H1 (cell line): ENCODE data around the gene NECTIN1. TPM values are rescaled to one million over a fixed set of nuclear protein-coding genes. Genes with fewer than 3 reads are reported as not detected.

Source experiments
- CTCF ChIA-PET: fragments of 300-600 bp; sonication (Branson Sonifier 250); formaldehyde crosslinking; loops from one replicate; lab custom pipeline; 2021; ENCODE audit not compliant: partially characterized antibody; lab: Charles Lee
- POLR2A ChIA-PET: fragments of 300-600 bp; sonication (Branson Sonifier 250); formaldehyde crosslinking; loops from one replicate; lab custom pipeline; 2021; ENCODE audit warnings: inconsistent platforms; ENCODE audit not compliant: partially characterized antibody; lab: Charles Lee
- DNase-seq, 2 experiments: peaks; one replicate each; pipeline versions ENCODE4 v3.0.0 to v3.0.0-alpha.2; 2010 to 2022; ENCODE audit warnings: low spot score in 2 of 2, low read depth in 1 of 2, mixed read lengths in 1 of 2
- FAIRE-seq: peaks from 2 replicates; lab custom pipeline; 2011; peaks lifted over from hg19 to GRCh38; lab: Jason Lieb, UNC
- H2AFZ ChIP-seq: 2 replicates; pipeline ENCODE4 v1.8.1; 2012; ENCODE audit warnings: low read length, inconsistent platforms
- H2AK5ac ChIP-seq: 2 replicates; pipeline ENCODE4 v1.6.1; 2013; ENCODE audit warnings: low read depth, low read length
- H2BK120ac ChIP-seq: replicated peaks from 2 replicates; pipeline ENCODE3; 2013; ENCODE audit warnings: low read depth, low read length, inconsistent platforms
- H2BK12ac ChIP-seq: 2 replicates; pipeline ENCODE4 v1.6.1; 2013; ENCODE audit warnings: low read depth, low read length
- H2BK15ac ChIP-seq: 2 replicates; pipeline ENCODE4 v1.6.1; 2013; ENCODE audit warnings: low read length
- H2BK20ac ChIP-seq: 2 replicates; pipeline ENCODE4 v1.6.1; 2013; ENCODE audit warnings: low read length
- H2BK5ac ChIP-seq: 2 replicates; pipeline ENCODE4 v1.6.1; 2013; ENCODE audit warnings: low read depth, low read length
- H3K14ac ChIP-seq: 2 replicates; pipeline ENCODE4 v1.6.1; 2013; ENCODE audit warnings: inconsistent platforms; ENCODE audit not compliant: insufficient read length
- H3K18ac ChIP-seq: 2 replicates; pipeline ENCODE4 v1.6.1; 2013; ENCODE audit warnings: low read length; ENCODE audit errors: extremely low read depth
- H3K23ac ChIP-seq: 2 replicates; pipeline ENCODE4 v1.6.1; 2013; ENCODE audit warnings: inconsistent platforms; ENCODE audit not compliant: insufficient read length
- H3K23me2 ChIP-seq: 2 replicates; pipeline ENCODE4 v1.6.1; 2013; ENCODE audit warnings: low read depth, low read length
- H3K27ac ChIP-seq: 2 replicates; pipeline ENCODE4 v1.6.1; 2011; ENCODE audit warnings: low read depth, low read length, inconsistent platforms
- H3K27me3 ChIP-seq, 4 experiments: replicated peaks in 1 of 4; 1 replicate in 1 of 4; 2 replicates in 3 of 4; pipeline versions ENCODE4 v1.6.1 to v1.8.1; 2011 to 2013; ENCODE audit warnings: low read length in 3 of 4, mild to moderate bottlenecking in 3 of 4, inconsistent platforms in 2 of 4, mixed read lengths in 2 of 4, moderate library complexity in 1 of 4; ENCODE audit not compliant: control insufficient read depth in 3 of 4, insufficient read depth in 3 of 4; ENCODE audit errors: extremely low read depth in 1 of 4
- H3K36me3 ChIP-seq, 4 experiments: 2 replicates each; pipeline versions ENCODE4 v1.6.1 to v1.8.1; 2011 to 2013; ENCODE audit warnings: mild to moderate bottlenecking in 4 of 4, low read length in 3 of 4, moderate library complexity in 2 of 4, control low read depth in 1 of 4, inconsistent platforms in 1 of 4; ENCODE audit not compliant: insufficient read depth in 4 of 4, control insufficient read depth in 2 of 4
- H3K4ac ChIP-seq: replicated peaks from 2 replicates; pipeline ENCODE3; 2013; ENCODE audit warnings: low read length, low read depth, mixed read lengths, inconsistent platforms; ENCODE audit not compliant: insufficient read length
- H3K4me1 ChIP-seq, 4 experiments: replicated peaks in 1 of 4; 1 replicate in 1 of 4; 2 replicates in 3 of 4; pipeline versions ENCODE4 v1.6.1 to v1.8.1; 2011 to 2013; ENCODE audit warnings: low read length in 3 of 4, inconsistent platforms in 2 of 4, mixed read lengths in 1 of 4; ENCODE audit not compliant: insufficient read depth in 4 of 4, control insufficient read depth in 3 of 4
- H3K4me2 ChIP-seq, 2 experiments: 2 replicates each; pipeline versions ENCODE4 v1.6.1 to v1.8.1; 2011 to 2013; ENCODE audit warnings: low read depth in 2 of 2, low read length in 2 of 2, control low read depth in 1 of 2, inconsistent platforms in 1 of 2, mild to moderate bottlenecking in 1 of 2; ENCODE audit not compliant: insufficient read depth in 1 of 2
- H3K4me3 ChIP-seq, 4 experiments: fragments of 200-600, 300-600 bp in 1 of 4; sonication (generic), shearing (Covaris generic), sonication (Bioruptor Twin) in 1 of 4; 2 replicates each; pipeline versions ENCODE4 v1.5.1 to v1.8.1; 2011 to 2016; ENCODE audit warnings: low read length in 4 of 4, low read depth in 3 of 4, control low read depth in 2 of 4, inconsistent platforms in 2 of 4, mild to moderate bottlenecking in 2 of 4, mixed read lengths in 1 of 4, moderate library complexity in 1 of 4; ENCODE audit not compliant: insufficient read depth in 2 of 4; ENCODE audit errors: extremely low read depth in 1 of 4
- H3K56ac ChIP-seq: replicated peaks from 2 replicates; pipeline ENCODE3; 2013; ENCODE audit warnings: low read depth, mild to moderate bottlenecking, mixed read lengths, low read length, inconsistent platforms; ENCODE audit not compliant: insufficient read length
- H3K79me1 ChIP-seq: 2 replicates; pipeline ENCODE4 v1.6.1; 2013; ENCODE audit warnings: low read depth, low read length, control low read depth
- H3K79me2 ChIP-seq, 2 experiments: 2 replicates each; pipeline versions ENCODE4 v1.6.1 to v1.8.1; 2012 to 2013; ENCODE audit warnings: low read length in 2 of 2, mild to moderate bottlenecking in 2 of 2, inconsistent platforms in 1 of 2; ENCODE audit not compliant: insufficient read depth in 2 of 2, control insufficient read depth in 1 of 2
- H3K9ac ChIP-seq, 4 experiments: replicated peaks in 1 of 4; 1 replicate in 1 of 4; 2 replicates in 3 of 4; pipeline versions ENCODE4 v1.6.1 to v1.8.1; 2011 to 2013; ENCODE audit warnings: low read depth in 3 of 4, low read length in 3 of 4, control low read depth in 2 of 4, mild to moderate bottlenecking in 2 of 4, moderate library complexity in 2 of 4, inconsistent platforms in 1 of 4; ENCODE audit errors: extremely low read depth in 1 of 4
- H3K9me3 ChIP-seq, 2 experiments: 2 replicates each; pipeline versions ENCODE4 v1.6.1 to v1.8.1; 2012 to 2013; ENCODE audit warnings: mild to moderate bottlenecking in 2 of 2, moderate library complexity in 2 of 2, control low read depth in 1 of 2, inconsistent platforms in 1 of 2, low read depth in 1 of 2, low read length in 1 of 2, mixed read lengths in 1 of 2; ENCODE audit not compliant: insufficient read depth in 2 of 2
- H4K20me1 ChIP-seq, 2 experiments: replicated peaks in 1 of 2; 2 replicates each; pipeline versions ENCODE3 to v1.8.1; 2011 to 2013; ENCODE audit warnings: inconsistent platforms in 2 of 2, low read length in 2 of 2, mild to moderate bottlenecking in 1 of 2; ENCODE audit not compliant: insufficient read depth in 2 of 2, control insufficient read depth in 1 of 2
- H4K5ac ChIP-seq: 2 replicates; pipeline ENCODE4 v1.6.1; 2013; ENCODE audit warnings: low read length, low read depth, mixed read lengths, inconsistent platforms; ENCODE audit not compliant: insufficient read length
- H4K8ac ChIP-seq: 2 replicates; pipeline ENCODE4 v1.8.0; 2013; ENCODE audit warnings: mild to moderate bottlenecking, moderate library complexity, low read length, inconsistent platforms; ENCODE audit not compliant: insufficient read depth; ENCODE audit errors: extremely low read depth
- H4K91ac ChIP-seq: replicated peaks from 2 replicates; pipeline ENCODE3; 2013; ENCODE audit warnings: low read length, mixed read lengths, inconsistent platforms; ENCODE audit not compliant: insufficient read length
- CBX5 ChIP-seq: fragments of 300-800, 300-1000 bp; sonication (generic); IDR thresholded peaks from 2 replicates; pipeline ENCODE4 v1.7.1; 2016; ENCODE audit warnings: antibody characterized with exemption, low read length, low read depth
- CTBP2 ChIP-seq: IDR thresholded peaks from 2 replicates; pipeline ENCODE4 v1.7.0; 2011; ENCODE audit warnings: borderline replicate concordance, mild to moderate bottlenecking, moderate library complexity, mixed read lengths, low read length; ENCODE audit not compliant: insufficient read depth, insufficient read length
- POLR2A ChIP-seq, 2 experiments: IDR thresholded peaks; 1 replicate in 1 of 2; 2 replicates in 1 of 2; pipeline ENCODE4 v1.6.1; 2011; ENCODE audit warnings: low read depth in 2 of 2, low read length in 2 of 2, mild to moderate bottlenecking in 2 of 2; ENCODE audit errors: control extremely low read depth in 1 of 2
- SP4 ChIP-seq: IDR thresholded peaks from 2 replicates; pipeline ENCODE4 v1.6.1; 2012; ENCODE audit warnings: low read length, inconsistent platforms
- TCF12 ChIP-seq: IDR thresholded peaks from 2 replicates; pipeline ENCODE4 v1.6.1; 2011; ENCODE audit warnings: low read depth, mild to moderate bottlenecking, low read length
- WGBS, 2 experiments: shearing (Covaris generic) in 1 of 2; methylation state at CpG; one replicate each; pipeline versions ENCODE4 v1.1.6 to v1.1.7; 2013 to 2015; ENCODE audit warnings: low lambda C conversion rate in 2 of 2, mixed read lengths in 2 of 2, inconsistent platforms in 1 of 2, low coverage in 1 of 2, missing lambda C conversion rate in 1 of 2; ENCODE audit not compliant: insufficient replicate concordance in 2 of 2, insufficient coverage in 1 of 2, insufficient read length in 1 of 2; ENCODE audit errors: extremely low coverage in 1 of 2, missing lambda C conversion rate in 1 of 2; 5-methylcytosine and 5-hydroxymethylcytosine counted together
- polyA plus RNA-seq, 7 experiments: library from polyadenylated mRNA; depleted of rRNA in 3 of 7; stranded (reverse) in 5 of 7; unstranded in 2 of 7; fragments of >200 nt in 5 of 7; fragments of 200-250 nt in 2 of 7; gene quantifications; 1 replicate in 5 of 7; 2 replicates in 1 of 7; 4 replicates in 1 of 7; pipeline versions ENCODE4 v1.2.1 to v1.2.3, GENCODE V29; 2011 to 2013; ENCODE audit warnings: missing spikeins in 2 of 7, mixed read lengths in 2 of 7
- total RNA-seq: library from RNA; stranded (reverse); fragmentation: NEBNext Ultra II Directional; extraction: Animal tissue kit (Norgen Biotek cat#: 25700); gene quantifications from 2 replicates; pipeline ENCODE4 v1.2.1, GENCODE V29; 2021
- TF ChIP-seq, protein P1 (sequence below), 3 experiments: IDR thresholded peaks; 1 replicate in 2 of 3; 2 replicates in 1 of 3; pipeline versions ENCODE4 v1.5.1 to v1.6.1; 2011; ENCODE audit warnings: low read length in 3 of 3, mild to moderate bottlenecking in 3 of 3, inconsistent platforms in 2 of 3, low read depth in 1 of 3, moderate library complexity in 1 of 3; ENCODE audit not compliant: insufficient read depth in 1 of 3; ENCODE audit errors: control extremely low read depth in 1 of 3

NECTIN1 gene
- total and polyA plus RNA-seq, 2 of the 8 experiments (the other 6 are each of a cell fraction or from before 2014, with no cell fraction given), result 43.2 to 97.7 TPM

- H3K36me3 ChIP-seq, result no peaks in the 10 kb centered on the region
- H2BK120ac ChIP-seq, result no peak overlapping the region
- no peaks in the 10 kb centered on the region for H3K79me1 ChIP-seq
- no peak overlapping the region for H3K4me2 ChIP-seq
- H3K27ac ChIP-seq, result no peak overlapping the region
- H3K4me1 ChIP-seq, result peaks cover 0 to 5% (median 0%) of the 10 kb centered on the region in 4 experiments; a peak in 4 of 7 replicates
- no peak overlapping the region for H3K4me3 ChIP-seq
- no peaks in the 10 kb centered on the region for H3K79me2 ChIP-seq
- ChIA-PET POLR2A (no interaction called here), CTCF (interaction anchor here (0.8 to 19.1 kb wide), 12 partner anchors 11 to 464 kb away, joined by 3 to 245 read pairs (median 5); no protein-coding TSS in a partner anchor)
- no peaks in the 10 kb centered on the region for H4K20me1 ChIP-seq
- no peak overlapping the region for H2AFZ ChIP-seq
- WGBS, 2 experiments, result 91% methylated on average over 5 of the region's 5 CpGs; no CpG with 5 or more reads in 1 of the 2 experiments
- H3K23ac ChIP-seq, result no peak overlapping the region
- H4K8ac ChIP-seq, result no peak overlapping the region
- H3K18ac ChIP-seq, result no peak overlapping the region; the same call in 1 of the 2 replicates
- H3K9me3 ChIP-seq, result no peaks in the 10 kb centered on the region
- no peak overlapping the region for H4K5ac ChIP-seq
- H3K27me3 ChIP-seq, result no peaks in the 10 kb centered on the region; a peak in 1 of 7 replicates
- H2BK5ac ChIP-seq, result peak overlapping the region; percentile 71; the same call in 1 of the 2 replicates
- no peak overlapping the region for H3K14ac ChIP-seq
- no peak overlapping the region for H3K56ac ChIP-seq
- FAIRE-seq (no peak), DNase-seq (no peak)
- H3K23me2 ChIP-seq, result peaks cover 3% of the 10 kb centered on the region; the same call in 1 of the 2 replicates
- no peak overlapping the region for H3K9ac ChIP-seq
- no peak overlapping the region for H3K4ac ChIP-seq
- no peak overlapping the region; the same call in 1 of the 2 replicates for H2AK5ac ChIP-seq
- H4K91ac ChIP-seq, result peak overlapping the region; percentile 42
- no peak overlapping the region for H2BK12ac ChIP-seq
- H2BK15ac ChIP-seq, result no peak overlapping the region
- no peak overlapping the region for H2BK20ac ChIP-seq
- TF ChIP-seq, protein P1, sequence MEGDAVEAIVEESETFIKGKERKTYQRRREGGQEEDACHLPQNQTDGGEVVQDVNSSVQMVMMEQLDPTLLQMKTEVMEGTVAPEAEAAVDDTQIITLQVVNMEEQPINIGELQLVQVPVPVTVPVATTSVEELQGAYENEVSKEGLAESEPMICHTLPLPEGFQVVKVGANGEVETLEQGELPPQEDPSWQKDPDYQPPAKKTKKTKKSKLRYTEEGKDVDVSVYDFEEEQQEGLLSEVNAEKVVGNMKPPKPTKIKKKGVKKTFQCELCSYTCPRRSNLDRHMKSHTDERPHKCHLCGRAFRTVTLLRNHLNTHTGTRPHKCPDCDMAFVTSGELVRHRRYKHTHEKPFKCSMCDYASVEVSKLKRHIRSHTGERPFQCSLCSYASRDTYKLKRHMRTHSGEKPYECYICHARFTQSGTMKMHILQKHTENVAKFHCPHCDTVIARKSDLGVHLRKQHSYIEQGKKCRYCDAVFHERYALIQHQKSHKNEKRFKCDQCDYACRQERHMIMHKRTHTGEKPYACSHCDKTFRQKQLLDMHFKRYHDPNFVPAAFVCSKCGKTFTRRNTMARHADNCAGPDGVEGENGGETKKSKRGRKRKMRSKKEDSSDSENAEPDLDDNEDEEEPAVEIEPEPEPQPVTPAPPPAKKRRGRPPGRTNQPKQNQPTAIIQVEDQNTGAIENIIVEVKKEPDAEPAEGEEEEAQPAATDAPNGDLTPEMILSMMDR (IDR thresholded peaks at IDR 0.05; ENCODE audit: control extremely low read depth in 1 of 3, insufficient read depth in 1 of 3, low read depth in 1 of 3, low read length in 3 of 3), result no peak
- TF ChIP-seq TCF12 (no peak), POLR2A (IDR thresholded peaks at IDR 0.05; ENCODE audit: control extremely low read depth in 1 of 2, low read depth in 2 of 2, low read length in 2 of 2) (no peak), CBX5 (no peak), SP4 (no peak), CTBP2 (no peak)
Measured at GRCh38 chr11:119645018-119645417, 84.0 kb downstream of the NECTIN1 start.
